ENCODE measurements around the gene CFAP299.

CFAP299 gene

DNA sequence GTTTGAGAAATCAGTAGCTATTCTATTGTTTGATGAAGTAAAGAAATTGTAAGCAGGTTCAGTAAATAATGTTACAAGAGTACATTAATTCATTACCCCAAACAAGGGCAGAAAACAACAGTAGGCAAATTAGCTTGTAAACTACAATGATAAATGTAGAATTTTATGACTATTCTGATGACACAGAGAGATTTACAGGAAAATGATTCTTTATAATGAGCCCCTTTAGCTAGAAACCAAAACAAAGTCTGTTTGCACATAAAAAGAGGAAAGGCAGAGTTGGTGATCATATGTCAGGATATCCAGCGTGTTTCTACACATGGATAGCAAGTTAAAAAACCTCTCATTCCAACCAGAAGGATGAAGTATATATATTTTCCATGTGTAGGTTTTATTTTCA is 204.8 kb downstream of the CFAP299 start:
- no peak for DNase-seq (ENCODE audit: low read depth, low spot score)
- no peak overlapping the region for H3K4me3 ChIP-seq (ENCODE audit: low read length)

DNA sequence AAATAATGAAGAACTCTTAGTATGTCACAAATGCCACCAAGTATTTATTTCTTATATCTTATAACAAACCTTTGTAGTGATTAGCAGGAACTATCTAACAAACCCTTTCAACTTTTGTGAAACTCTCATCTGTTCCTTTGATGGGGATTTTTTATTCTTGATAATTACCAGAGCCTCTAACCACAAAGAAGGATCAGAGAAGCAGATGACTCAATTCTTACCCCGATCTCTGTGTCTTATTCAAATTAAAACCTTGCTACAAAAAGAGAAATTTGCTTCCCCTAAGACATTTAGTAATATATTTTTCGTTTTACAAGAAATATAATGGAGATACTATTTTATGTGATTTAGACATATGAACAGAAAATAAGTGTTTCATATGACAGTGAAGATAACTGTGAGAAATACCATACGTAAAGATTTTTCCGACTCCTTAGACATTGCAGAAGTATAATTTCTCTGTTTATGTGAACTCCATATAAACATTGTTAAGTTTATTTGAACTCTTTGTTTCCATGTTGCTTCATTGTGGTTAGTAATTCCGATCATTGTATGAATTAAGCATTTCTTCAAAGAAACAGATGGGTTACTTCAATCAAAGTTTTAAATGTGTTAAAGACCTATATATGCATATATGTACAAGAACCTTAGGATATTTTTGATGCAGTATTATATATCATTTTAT is 205.4 kb downstream of the CFAP299 start:
- peak; percentile 5 for DNase-seq (ENCODE audit: low read depth, low spot score)
- no peak overlapping the region for H3K4me3 ChIP-seq (ENCODE audit: low read length)

DNA sequence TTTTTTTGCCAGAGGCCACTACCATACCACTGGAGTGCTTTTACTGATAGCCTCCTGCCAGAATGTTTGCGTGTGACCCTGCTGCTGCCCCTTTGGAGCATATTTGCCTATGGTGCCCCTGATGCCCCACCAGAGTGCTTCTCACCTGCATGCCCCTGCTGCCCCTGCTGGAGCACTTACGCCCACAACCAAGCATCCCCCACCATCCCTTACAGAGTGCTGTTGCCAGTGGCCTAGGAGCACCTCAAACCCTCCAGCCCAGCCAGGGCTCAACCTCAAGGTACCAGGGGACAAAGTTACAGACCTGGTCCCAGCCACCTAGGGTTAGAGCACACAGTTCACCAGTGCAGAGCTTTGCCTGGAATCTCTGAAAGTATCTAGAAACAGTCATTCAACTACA is 207.2 kb downstream of the CFAP299 start:
- H3K4me3 ChIP-seq (ENCODE audit: low read length) = no peak overlapping the region
- no peak for DNase-seq (ENCODE audit: low read depth, low spot score)

DNA sequence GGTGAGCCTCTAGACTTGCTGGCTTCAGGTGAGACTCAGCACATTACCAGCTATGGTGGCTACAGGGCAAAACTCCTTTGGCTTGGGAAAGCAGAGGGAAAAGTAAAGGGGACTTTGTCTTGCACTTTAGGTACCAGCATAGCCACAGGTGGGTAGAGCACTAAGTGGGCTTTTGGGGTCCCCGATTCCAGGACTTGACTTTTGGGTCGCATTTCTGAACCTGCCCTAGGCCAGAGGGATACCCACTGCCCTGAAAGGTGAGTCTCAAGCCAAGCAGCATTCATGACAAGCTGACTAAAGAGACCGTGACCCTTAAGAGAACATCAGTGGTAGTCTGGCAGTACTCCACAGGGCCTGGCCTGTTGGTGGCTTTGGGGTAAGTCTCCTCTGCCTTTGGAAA is 224.8 kb downstream of the CFAP299 start:
- DNase-seq (ENCODE audit: low read depth, low spot score) = no peak
- H3K4me3 ChIP-seq (ENCODE audit: low read length) = no peak overlapping the region

DNA sequence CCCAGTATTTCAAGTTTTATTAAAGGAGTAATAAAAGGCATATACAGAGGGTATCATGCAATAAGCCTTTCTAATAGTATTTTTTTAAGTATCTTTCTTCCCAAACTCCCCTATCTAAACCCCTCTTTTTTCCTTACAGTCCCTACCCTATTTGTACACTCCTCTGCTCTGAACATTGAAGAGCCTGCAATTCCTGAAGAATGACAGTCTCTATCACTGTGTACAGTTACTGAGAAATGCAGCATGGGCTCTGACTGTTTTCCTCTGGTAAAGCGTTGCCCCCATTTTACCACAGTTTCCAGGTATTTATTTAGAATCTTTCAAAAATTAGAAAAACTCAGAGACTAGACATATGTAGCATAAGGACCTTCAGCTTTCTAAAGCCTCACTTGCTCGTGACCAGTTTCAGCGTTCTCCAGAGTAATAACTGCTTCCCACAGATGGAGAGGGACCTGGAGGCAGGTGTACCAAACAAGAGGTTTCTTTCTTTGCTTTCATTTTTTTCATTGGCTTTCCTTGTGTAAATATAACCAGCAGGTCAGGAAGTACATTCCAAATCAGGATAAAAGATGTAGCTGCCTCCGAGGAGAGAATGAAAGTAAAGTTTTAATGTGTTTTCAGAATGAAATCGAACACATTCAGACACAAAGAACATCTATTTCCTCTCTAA is 230.8 kb downstream of the CFAP299 start:
- no peak for DNase-seq (ENCODE audit: low read depth, low spot score)
- H3K4me3 ChIP-seq (ENCODE audit: low read length) = no peak overlapping the region

DNA sequence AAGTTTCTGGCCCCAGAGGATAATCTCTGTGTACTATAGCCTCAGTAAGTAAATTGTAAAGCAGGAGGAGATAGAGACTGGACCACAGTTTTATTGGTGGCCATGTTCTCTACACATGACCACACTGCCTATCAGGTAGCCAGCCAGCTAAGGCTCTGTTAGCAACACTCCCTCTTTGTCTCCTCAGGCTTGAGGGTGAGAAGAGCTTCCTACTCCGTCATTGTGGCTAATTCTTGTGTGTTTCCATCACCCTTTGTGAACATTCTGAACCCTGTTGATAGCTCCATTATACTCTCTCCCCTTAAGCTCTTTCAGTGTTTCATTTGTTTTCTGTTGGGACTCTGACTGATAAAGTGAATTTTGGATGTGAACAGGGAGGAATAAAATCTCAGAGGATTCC is 233.4 kb downstream of the CFAP299 start:
- H3K4me3 ChIP-seq (ENCODE audit: low read length) = no peak overlapping the region
- DNase-seq (ENCODE audit: low read depth, low spot score) = no peak

DNA sequence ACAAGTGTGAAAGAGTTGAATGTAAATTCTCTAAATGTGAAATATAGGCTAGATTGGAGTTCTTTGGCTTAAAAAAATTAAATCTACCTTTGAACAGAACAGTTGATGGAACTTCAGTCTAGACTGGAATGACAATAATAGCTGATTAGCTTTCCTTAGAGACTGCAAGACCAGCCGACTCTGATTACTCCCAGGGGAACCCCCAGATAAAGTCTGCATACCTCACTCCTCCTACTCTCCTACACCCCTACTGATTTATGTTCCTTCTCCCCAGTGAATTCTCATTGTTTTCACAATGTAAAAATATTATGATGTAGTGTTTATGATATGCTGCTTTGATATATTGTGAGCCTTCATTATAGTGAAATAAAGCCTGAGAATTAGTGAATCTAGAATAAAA is 241.3 kb downstream of the CFAP299 start:
- no peak for DNase-seq (ENCODE audit: low read depth, low spot score)
- no peak overlapping the region for H3K4me3 ChIP-seq (ENCODE audit: low read length)

DNA sequence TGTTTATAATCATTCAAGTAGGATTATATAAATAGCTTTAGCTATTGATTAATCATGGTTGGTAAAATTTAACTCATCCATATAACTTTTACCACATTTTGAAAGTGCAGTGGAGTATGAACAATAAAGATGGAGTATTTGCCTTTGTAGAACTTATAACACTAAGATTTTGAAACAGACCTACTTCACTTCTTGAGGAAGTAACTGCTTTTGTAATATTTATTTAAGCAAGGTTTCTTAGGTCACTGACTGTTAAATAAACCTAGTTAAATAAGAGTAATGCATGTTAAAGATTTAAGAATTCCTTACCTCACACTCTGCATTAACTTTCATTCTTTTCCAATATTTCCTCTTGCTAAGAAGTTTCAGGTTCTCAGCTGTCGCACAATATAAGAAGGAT is 242.5 kb downstream of the CFAP299 start:
- H3K4me3 ChIP-seq (ENCODE audit: low read length) = no peak overlapping the region
- no peak for DNase-seq (ENCODE audit: low read depth, low spot score)

DNA sequence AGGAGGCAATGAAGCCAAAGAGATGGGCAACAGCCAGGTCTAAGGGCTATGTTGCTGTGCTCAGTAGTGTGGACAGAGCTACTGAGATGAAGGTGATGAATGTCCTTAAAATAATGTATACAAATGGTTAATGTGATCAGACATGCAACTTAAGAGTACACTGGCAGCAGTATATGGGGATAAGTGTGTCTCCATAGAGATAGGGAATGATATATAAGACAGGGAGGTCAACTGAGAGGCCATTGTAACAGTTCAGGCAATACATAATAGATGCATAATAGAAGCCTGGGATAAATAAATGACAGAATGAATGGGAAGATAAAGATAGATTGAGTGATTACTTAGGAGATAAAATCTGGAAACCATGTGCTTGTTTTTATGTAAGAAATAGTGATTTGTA is 250.0 kb downstream of the CFAP299 start:
- no peak for DNase-seq (ENCODE audit: low read depth, low spot score)
- no peak overlapping the region for H3K4me3 ChIP-seq (ENCODE audit: low read length)

DNA sequence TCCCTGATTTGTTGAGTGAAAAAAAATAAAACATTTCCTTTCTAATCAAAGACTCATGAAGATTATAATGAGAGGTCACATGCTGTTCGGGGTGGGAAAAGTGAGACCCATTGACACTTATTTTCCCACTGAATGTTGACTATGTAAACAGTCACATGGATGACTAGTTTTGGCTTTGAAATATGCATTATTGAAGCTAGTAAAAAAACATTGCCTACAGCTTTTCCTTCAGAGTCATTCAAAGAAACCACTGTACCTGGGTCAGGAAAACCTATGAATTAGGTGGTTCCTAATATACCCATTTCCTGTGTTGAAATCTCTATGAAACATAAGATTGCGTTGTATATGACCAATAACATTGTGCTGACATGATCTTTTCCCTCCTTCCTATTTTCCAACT is 251.2 kb downstream of the CFAP299 start:
- no peak for DNase-seq (ENCODE audit: low read depth, low spot score)
- no peak overlapping the region for H3K4me3 ChIP-seq (ENCODE audit: low read length)

DNA sequence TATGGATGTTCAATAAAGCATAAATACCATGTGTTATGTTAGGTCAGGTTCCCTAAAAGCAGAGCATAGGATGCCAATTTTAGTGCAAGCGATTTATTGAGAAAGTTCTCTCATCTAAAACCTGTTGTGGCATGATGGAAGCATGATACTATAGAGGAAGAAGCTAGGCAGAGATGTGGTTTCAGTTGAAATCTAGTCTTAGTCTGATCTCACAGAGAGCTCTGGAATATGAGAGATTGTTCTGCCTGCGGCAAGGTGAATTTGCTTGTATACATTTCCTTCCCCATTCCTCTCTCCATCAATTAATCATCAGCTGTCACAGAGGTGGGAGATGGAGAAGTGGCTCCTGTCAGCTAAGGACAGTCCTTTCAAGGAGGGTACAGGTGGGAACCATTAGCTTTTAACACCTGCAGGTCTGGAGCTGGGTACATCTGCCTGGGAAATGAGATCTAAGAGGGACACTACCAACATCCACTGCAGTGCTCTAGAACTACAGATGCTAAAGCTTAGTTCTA is 252.4 kb downstream of the CFAP299 start:
- no peak for DNase-seq (ENCODE audit: low read depth, low spot score)
- H3K4me3 ChIP-seq (ENCODE audit: low read length) = no peak overlapping the region

DNA sequence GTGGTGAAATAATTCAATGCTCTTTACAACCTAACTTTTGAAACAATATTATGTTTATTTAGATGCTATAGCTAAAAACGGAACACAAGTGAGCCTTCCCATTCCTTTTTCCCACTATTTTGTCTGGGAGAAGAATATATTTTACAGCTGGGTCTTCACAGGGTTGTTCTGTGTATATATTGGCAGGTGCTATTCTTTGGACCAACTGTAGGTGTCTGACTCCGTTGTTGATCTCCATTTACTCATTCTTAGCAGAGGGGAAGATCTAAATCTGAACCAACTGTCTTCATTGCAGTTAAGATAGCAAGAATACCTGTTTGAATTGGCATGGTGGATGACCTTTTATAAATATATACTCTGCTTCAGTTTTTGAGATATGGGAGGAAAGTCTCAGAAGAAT is 257.4 kb downstream of the CFAP299 start:
- DNase-seq (ENCODE audit: low read depth, low spot score) = peak; percentile 8

DNA sequence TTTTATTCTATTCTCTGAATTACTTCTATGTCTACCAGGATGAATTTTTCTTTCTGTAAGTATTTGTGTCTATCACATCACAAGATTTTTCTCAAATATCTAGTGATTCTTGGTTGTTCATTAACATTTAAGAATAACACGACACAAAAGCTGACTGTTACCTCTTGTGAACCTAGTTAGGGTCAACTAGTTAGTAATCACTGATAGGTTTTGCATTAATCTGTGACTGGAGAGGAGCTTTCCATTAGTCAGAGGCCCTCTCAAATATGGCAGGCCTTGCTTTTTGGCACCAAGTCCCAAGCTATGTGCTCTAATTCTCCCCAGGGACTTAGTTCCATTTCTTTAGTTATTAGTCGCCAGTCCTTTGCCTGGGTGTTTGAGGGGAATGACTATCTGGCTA is 259.2 kb downstream of the CFAP299 start:
- H3K4me3 ChIP-seq (ENCODE audit: low read length) = no peak overlapping the region
- DNase-seq (ENCODE audit: low read depth, low spot score) = no peak

More for the DNA sequence above, 257.4 kb downstream of the CFAP299 start:
- no peak overlapping the region for H3K4me3 ChIP-seq (ENCODE audit: low read length)

DNA sequence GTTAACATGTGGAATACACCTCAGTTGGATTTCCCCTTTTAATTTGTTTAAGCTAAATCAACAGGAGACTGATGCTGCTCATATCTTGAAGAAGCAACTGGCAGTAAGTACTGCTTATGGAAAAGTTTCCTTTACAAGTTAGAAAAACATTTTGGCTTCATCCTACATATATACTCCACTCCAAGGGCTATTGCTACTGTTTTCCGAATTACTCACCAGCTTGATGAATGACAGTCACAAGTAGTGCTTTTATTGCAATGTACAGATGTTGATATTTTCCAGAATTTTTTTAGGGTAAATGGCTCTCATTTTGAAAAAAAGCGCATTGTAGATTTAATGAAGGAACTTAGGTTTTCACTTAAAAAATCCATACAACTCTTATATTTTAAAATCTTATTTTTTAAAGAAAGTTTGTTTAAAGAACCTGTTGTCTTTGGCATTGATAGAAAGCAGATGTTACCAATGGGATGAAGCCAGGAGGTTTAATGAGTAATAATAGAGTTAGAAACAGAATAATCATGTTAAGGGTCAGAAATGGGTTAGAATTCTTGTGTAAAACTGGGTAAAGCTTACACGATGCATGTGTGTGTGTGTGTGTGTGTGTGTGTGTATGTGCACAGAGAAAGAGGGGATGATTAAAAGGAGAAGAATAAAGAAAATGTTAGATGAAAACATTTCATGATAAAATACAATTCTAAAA is 272.9 kb downstream of the CFAP299 start:
- no peak overlapping the region for H3K4me3 ChIP-seq (ENCODE audit: low read length)
- DNase-seq (ENCODE audit: low read depth, low spot score) = no peak

DNA sequence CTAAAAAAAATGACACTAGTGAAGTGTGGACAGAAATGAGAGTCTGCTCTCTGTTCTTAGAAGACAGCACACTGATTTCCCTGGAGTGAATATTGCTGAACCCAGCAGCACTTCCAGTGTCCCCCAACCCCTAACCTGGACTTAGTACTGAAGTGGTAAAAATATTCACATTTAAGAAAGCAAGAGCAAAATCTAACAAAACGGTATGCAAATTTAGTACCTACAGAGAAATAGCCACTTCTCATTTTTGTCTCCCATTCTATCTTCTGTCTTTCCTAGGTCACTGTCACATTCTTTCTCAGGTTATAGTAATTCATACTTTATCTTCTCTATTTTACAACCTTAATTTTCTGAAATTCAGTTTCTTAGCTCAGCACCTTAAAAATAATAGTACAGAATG is 274.7 kb downstream of the CFAP299 start:
- DNase-seq (ENCODE audit: low read depth, low spot score) = no peak
- no peak overlapping the region for H3K4me3 ChIP-seq (ENCODE audit: low read length)

DNA sequence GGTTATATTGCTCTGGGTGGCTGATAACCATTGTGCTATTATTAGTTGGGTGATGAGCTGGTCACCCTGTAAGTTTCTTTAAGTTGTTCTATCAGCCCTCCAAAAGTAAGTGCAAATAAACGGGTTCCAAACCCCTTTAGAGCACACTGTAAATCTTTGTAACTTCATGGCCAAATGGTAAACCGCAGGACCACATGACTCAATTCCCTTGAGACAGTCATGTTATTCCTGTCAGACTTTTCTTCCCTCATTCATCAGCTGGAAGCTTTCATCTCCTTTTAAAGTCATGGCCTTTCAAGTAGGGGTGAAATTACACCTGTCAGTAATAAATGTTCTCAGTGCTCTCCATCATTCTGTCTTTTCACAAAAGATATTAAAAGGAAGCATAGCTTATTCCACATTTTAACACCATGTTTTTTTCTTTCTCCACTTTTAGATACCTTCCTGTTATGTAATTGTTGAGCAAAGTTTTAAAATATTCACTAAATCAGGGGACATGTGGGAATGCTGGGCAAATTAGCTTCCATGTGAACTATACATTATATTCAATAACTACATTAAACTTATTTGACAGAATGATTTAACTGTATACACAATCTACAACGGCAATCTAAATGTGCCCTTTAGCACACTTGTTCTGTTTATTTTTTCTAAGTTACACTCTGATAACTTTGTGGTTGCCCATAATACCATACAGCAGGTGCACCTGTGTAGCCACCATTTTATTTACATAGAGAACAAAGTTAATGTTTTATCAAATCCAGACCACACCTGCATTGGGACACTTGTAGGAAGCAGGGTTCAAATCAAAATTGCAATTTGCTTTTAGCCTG is 275.5 kb downstream of the CFAP299 start:
- H3K4me3 ChIP-seq (ENCODE audit: low read length) = no peak overlapping the region
- DNase-seq (ENCODE audit: low read depth, low spot score) = peak; percentile 40

DNA sequence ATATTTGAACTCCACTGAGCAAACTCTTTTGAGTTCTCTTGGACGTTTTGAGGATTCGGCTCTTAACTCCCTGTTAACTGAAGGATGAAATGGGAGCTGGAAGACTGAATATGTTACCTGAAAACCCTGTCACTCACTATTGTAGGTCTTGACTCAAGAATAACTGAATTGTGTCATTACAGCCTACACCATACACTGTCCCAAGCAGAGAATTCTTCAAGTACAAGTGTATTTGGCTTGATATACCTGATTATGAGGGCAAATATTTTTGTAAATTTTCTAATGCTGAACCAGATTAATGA is 276.1 kb downstream of the CFAP299 start:
- no peak overlapping the region for H3K4me3 ChIP-seq (ENCODE audit: low read length)
- no peak for DNase-seq (ENCODE audit: low read depth, low spot score)

DNA sequence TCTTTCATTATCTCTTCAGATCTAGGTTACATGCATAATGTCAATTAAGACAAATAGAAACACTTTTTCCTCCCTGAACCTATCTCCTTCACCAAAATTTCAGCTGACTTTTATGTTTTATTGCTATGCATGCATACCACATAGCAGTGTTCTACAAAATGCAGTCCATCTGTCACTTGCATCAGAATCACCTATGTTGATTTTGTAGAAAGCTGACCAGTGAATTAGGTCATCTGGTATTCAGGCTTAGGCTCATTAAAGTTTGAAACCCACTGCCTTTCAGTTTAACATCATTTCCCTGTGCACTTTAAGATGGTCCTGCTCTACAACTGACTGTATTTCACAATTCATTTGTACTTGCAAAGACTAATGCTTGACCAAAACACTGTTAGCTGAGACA is 277.9 kb downstream of the CFAP299 start:
- H3K4me3 ChIP-seq (ENCODE audit: low read length) = no peak overlapping the region
- DNase-seq (ENCODE audit: low read depth, low spot score) = no peak

DNA sequence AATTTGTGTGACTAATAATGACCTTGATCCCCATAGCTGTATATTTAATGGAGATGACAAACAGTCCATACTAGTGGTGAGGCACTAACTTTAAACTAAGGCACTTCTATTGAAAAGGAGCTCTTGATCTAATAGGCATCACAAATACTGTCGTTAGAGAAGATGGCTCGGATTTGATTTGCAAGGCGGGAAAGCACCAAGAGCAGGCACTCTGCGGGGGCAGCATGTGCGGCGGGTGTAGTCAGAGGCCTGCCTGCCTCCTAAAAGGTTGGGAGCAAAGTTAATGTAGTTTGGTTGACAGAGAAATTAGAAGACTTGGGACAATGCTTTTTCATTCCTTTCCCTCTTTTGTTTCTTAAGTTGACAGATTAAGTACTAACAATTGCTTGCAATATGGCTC is 278.8 kb downstream of the CFAP299 start:
- H3K4me3 ChIP-seq (ENCODE audit: low read length) = no peak overlapping the region
- DNase-seq (ENCODE audit: low read depth, low spot score) = no peak

DNA sequence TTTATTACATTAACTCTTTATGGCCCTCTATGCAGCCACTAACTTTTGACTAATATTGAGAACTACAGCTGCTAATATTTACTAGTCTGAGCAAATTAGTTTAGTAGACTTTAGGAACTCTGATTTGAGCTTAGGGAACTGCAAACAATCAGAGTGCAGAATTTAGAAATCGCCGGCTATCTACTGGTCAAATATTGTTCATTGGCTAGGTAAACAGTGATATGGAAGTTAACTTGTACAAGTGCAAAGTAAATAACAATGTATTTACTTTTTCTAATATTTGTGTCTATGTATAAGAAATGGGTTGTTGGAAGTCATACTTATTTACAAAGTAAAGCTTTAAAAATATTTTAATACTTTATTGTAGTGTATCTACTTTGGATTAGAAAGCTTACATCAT is 279.6 kb downstream of the CFAP299 start:
- no peak for DNase-seq (ENCODE audit: low read depth, low spot score)

More for the DNA sequence above, 279.6 kb downstream of the CFAP299 start:
- no peak overlapping the region for H3K4me3 ChIP-seq (ENCODE audit: low read length)

Measured in Jurkat, Clone E6-1 (cell line).